Activated CD4-positive, alpha-beta T cell treated with anti-CD3 and anti-CD28 coated beads, Interleukin-2, amount 10 ng/mL, durations not matched to agents 24 days and 14 days (primary cell): Measurements from ENCODE around the gene TRIM33. TPM values are rescaled to one million over a fixed set of nuclear protein-coding genes. Genes with fewer than 3 reads are reported as not detected.
"Not testable (repeated sequence)": the region's sequence is repeated elsewhere in the genome, so short reads cannot be mapped to it uniquely, and the experiment has no call there.

Source experiments
- DNase-seq: peaks from one replicate; pipeline ENCODE4 v3.0.0; 2022
- H3K27ac Mint-ChIP-seq: one replicate; pipeline ENCODE4 v1.8.0; 2022; ENCODE audit warnings: mild to moderate bottlenecking, mixed read lengths
- H3K27me3 Mint-ChIP-seq: one replicate; pipeline ENCODE4 v1.8.0; 2022; ENCODE audit warnings: mixed read lengths
- H3K36me3 Mint-ChIP-seq: one replicate; pipeline ENCODE4 v1.8.0; 2022; ENCODE audit warnings: low read depth, mild to moderate bottlenecking, mixed read lengths
- H3K4me1 Mint-ChIP-seq: one replicate; pipeline ENCODE4 v1.8.0; 2021; ENCODE audit warnings: mixed read lengths
- H3K4me3 Mint-ChIP-seq: one replicate; pipeline ENCODE4 v1.8.0; 2022; ENCODE audit warnings: mild to moderate bottlenecking, moderate library complexity, mixed read lengths
- H3K9me3 Mint-ChIP-seq: one replicate; pipeline ENCODE4 v1.8.0; 2021; ENCODE audit warnings: mixed read lengths
- intact Hi-C: fragments of 100-400 bp; cut with micrococcal nuclease; formaldehyde crosslinking; loops from one replicate; pipeline ENCODE4 v1.15.1; 2023
- total RNA-seq: library from RNA; stranded (reverse); gene quantifications from 2 replicates; pipeline ENCODE4 v1.2.3, GENCODE V29; 2022

Gene TRIM33
- total RNA-seq, 1 donor from 2014 or later, result 39.7 TPM

- intact Hi-C loops, H3K4me3 Mint-ChIP-seq, H3K4me1 Mint-ChIP-seq, H3K27ac Mint-ChIP-seq, H3K27me3 Mint-ChIP-seq, H3K9me3 Mint-ChIP-seq, H3K36me3 Mint-ChIP-seq, DNase-seq: not testable (repeated sequence)
These were observed 147.8 kb downstream of the TRIM33 start for GRCh38 chr1:114363230-114363629.

GRCh38 chr1:114359791-114360190 lies 151.2 kb downstream of the TRIM33 start:
- no peaks in the 10 kb centered on the region for H3K4me1 Mint-ChIP-seq
- H3K9me3 Mint-ChIP-seq, result peaks cover 7% of the 10 kb centered on the region
- peaks cover 5% of the 10 kb centered on the region for H3K27me3 Mint-ChIP-seq
- no peak for DNase-seq
- no peak overlapping the region for H3K4me3 Mint-ChIP-seq
- intact Hi-C loops, result no loop called here
- no peaks in the 10 kb centered on the region for H3K36me3 Mint-ChIP-seq
- no peak overlapping the region for H3K27ac Mint-ChIP-seq

- Mint-ChIP-seq H3K4me1 (no peaks in the 10 kb centered on the region), H3K9me3 (peaks cover 4% of the 10 kb centered on the region), H3K36me3 (no peaks in the 10 kb centered on the region), H3K27me3 (peaks cover 5% of the 10 kb centered on the region), H3K4me3 (no peak overlapping the region), H3K27ac (no peak overlapping the region)
- no peak for DNase-seq
- intact Hi-C loops, result no loop called here
These were observed 155.8 kb downstream of the TRIM33 start for GRCh38 chr1:114355240-114355639.

- no peak overlapping the region for H3K4me3 Mint-ChIP-seq
- no peaks in the 10 kb centered on the region for H3K4me1 Mint-ChIP-seq
- DNase-seq, result no peak
- no peaks in the 10 kb centered on the region for H3K9me3 Mint-ChIP-seq
- intact Hi-C loops, result no loop called here
- H3K36me3 Mint-ChIP-seq, result no peaks in the 10 kb centered on the region
- H3K27me3 Mint-ChIP-seq, result no peaks in the 10 kb centered on the region
- H3K27ac Mint-ChIP-seq, result no peak overlapping the region
These were observed 157.7 kb downstream of the TRIM33 start for GRCh38 chr1:114353262-114353661.

- H3K4me3 Mint-ChIP-seq, result no peak overlapping the region
- no peak for DNase-seq
- H3K9me3 Mint-ChIP-seq, result no peaks in the 10 kb centered on the region
- H3K36me3 Mint-ChIP-seq, result no peaks in the 10 kb centered on the region
- H3K4me1 Mint-ChIP-seq, result no peaks in the 10 kb centered on the region
- H3K27ac Mint-ChIP-seq, result no peak overlapping the region
- no peaks in the 10 kb centered on the region for H3K27me3 Mint-ChIP-seq
- intact Hi-C loops, result no loop called here
These were observed 158.2 kb downstream of the TRIM33 start for GRCh38 chr1:114352797-114353196.

DNA sequence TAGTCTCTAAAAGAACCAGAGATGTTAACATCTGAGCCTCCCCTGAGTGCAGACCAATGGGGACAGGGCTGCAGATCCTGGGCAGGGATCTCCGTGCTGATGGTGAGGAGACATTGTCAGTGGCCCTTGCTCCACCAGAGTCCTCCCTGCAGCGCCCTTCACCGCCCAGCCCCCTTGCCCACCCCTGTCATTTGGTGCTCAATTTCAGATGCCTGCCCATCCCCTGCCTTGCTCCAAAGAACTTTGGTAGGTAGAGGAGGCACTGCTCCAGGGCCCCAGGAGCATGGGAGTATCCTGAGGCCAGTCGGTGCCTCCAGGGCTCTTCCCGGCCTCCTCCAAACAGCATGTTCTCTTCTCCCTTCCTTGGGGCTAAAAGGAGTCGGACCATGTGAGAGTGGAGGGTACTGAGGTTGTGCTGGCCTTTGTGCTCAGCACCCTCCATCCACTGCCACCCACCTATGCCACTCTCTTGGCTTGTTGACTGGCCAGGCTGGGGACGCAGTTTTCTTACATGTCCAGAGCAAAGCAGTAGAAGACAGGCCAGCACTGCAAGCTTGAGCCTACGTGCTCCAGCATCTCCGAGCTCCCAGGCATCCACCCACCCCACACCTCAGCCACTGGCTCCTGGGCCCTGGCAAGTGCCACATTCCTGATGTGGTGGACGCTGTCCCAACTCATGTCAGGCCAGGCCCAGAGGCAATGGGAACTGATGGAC lies 160.1 kb downstream of the TRIM33 start:
- Mint-ChIP-seq H3K4me1 (peaks cover 4% of the 10 kb centered on the region), H3K27ac (no peak overlapping the region), H3K9me3 (no peaks in the 10 kb centered on the region), H3K36me3 (no peaks in the 10 kb centered on the region), H3K4me3 (no peak overlapping the region), H3K27me3 (no peaks in the 10 kb centered on the region)
- DNase-seq, result no peak
- intact Hi-C loops, result no loop called here

GRCh38 chr1:114349891-114350605 lies 161.0 kb downstream of the TRIM33 start:
- DNase-seq, result no peak
- no peaks in the 10 kb centered on the region for H3K27me3 Mint-ChIP-seq
- no peaks in the 10 kb centered on the region for H3K36me3 Mint-ChIP-seq
- peaks cover 8% of the 10 kb centered on the region for H3K4me1 Mint-ChIP-seq
- H3K4me3 Mint-ChIP-seq, result no peak overlapping the region
- intact Hi-C loops, result no loop called here
- no peaks in the 10 kb centered on the region for H3K9me3 Mint-ChIP-seq
- no peak overlapping the region for H3K27ac Mint-ChIP-seq

DNA sequence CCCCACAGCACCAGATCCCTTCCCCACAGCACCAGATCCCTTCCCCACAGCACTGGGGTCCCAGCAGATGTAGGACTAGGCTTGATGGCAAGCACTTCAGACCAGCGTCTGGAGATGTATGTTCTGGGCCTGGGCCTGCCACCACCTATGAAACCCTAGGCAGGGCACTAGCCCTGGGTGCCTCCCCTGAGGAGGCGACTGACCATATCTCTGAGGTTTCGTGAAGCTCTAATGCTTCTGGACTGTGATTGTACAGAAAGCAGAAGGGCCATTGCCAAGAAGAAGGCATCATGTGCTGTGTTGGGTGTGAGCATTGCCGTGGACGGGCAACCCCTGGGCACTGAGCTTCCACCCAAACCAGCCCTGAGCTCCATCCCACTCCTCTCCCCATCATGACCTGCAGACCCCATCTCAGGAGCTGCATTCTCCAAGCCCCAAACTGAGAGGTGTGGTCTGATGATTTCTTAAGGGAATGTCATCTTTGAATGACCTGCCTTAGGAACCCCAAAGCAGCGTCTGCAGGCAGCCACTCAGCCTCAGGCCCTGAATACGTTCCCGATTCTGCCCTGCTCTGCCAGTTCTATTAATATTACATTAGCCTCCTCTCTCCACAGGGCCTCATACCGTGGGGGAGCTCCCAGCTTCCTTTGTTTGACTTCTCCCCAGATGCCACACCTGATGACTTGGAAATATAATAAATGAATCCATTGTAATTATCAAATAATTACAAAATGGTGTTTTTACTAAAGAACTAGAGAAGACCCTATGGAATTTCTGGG lies 163.4 kb downstream of the TRIM33 start:
- no peak for DNase-seq
- no peaks in the 10 kb centered on the region for H3K9me3 Mint-ChIP-seq
- intact Hi-C loops, result loop anchor here (2.0 kb wide), 1 partner anchor 163 kb away; the partner anchor contains the start of gene TRIM33
- H3K27ac Mint-ChIP-seq, result no peak overlapping the region
- no peaks in the 10 kb centered on the region for H3K36me3 Mint-ChIP-seq
- H3K4me1 Mint-ChIP-seq, result peaks cover 12% of the 10 kb centered on the region
- H3K4me3 Mint-ChIP-seq, result no peak overlapping the region
- H3K27me3 Mint-ChIP-seq, result no peaks in the 10 kb centered on the region

- peak overlapping the region; percentile 84 for H3K27ac Mint-ChIP-seq
- peak overlapping the region; percentile 86 for H3K4me3 Mint-ChIP-seq
- intact Hi-C loops, result loop anchor here (1.0 to 2.0 kb wide), 7 partner anchors 82 to 706 kb away; partner anchors contain the start of genes BCAS2, DENND2C and TRIM33
- H3K4me1 Mint-ChIP-seq, result peaks cover 14% of the 10 kb centered on the region
- peak; percentile 100 for DNase-seq
- H3K27me3 Mint-ChIP-seq, result no peaks in the 10 kb centered on the region
- no peaks in the 10 kb centered on the region for H3K36me3 Mint-ChIP-seq
- H3K9me3 Mint-ChIP-seq, result no peaks in the 10 kb centered on the region
These were observed 164.4 kb downstream of the TRIM33 start for GRCh38 chr1:114346480-114347029.

GRCh38 chr1:114345930-114346479 lies 165.0 kb downstream of the TRIM33 start:
- Mint-ChIP-seq H3K9me3 (peaks cover 5% of the 10 kb centered on the region), H3K36me3 (no peaks in the 10 kb centered on the region), H3K4me3 (peak overlapping the region; percentile 86), H3K4me1 (peaks cover 20% of the 10 kb centered on the region), H3K27me3 (no peaks in the 10 kb centered on the region), H3K27ac (peak overlapping the region; percentile 84)
- intact Hi-C loops, result loop anchor here (1.0 to 2.0 kb wide), 7 partner anchors 82 to 706 kb away; partner anchors contain the start of genes BCAS2, DENND2C and TRIM33
- no peak for DNase-seq

GRCh38 chr1:114344656-114345055 lies 166.3 kb downstream of the TRIM33 start:
- no peak for DNase-seq
- Mint-ChIP-seq H3K9me3 (peaks cover 9% of the 10 kb centered on the region), H3K27me3 (no peaks in the 10 kb centered on the region), H3K27ac (no peak overlapping the region), H3K4me1 (peaks cover 25% of the 10 kb centered on the region), H3K36me3 (no peaks in the 10 kb centered on the region), H3K4me3 (no peak overlapping the region)
- intact Hi-C loops, result no loop called here
